ENCODE results near the gene ARL6IP1.

- TF ChIP-seq CTCF (IDR thresholded peaks at IDR 0.05) (no peak), POLR2A (IDR thresholded peaks at IDR 0.05) (no peak)
Measured at GRCh38 chr16:18836702-18837101, 35.4 kb upstream of the ARL6IP1 start.

All from lower leg skin (tissue), 3 donors.